OCI-LY3 (cell line): ENCODE data around the gene VPS35.

Experiments used
- H2AFZ ChIP-seq: fragments of 200-600, 300-600 bp; shearing (Covaris generic); 2 replicates; pipeline ENCODE4 v1.6.0; 2014; ENCODE audit warnings: antibody characterized with exemption, low read depth, low read length
- H3K27ac ChIP-seq: fragments of 200-600, 300-600 bp; sonication (generic); 2 replicates; pipeline ENCODE4 v1.5.1; 2014; ENCODE audit warnings: mild to moderate bottlenecking, low read length, moderate library complexity, mixed read lengths
- H3K27me3 ChIP-seq: fragments of 200-600, 300-600 bp; sonication (generic); 2 replicates; pipeline ENCODE4 v1.6.1; 2014; ENCODE audit warnings: low read depth, low read length, mixed read lengths
- H3K36me3 ChIP-seq: fragments of 200-600, 300-600 bp; sonication (generic); replicated peaks from 2 replicates; pipeline ENCODE3; 2014; ENCODE audit warnings: low read depth, low read length, mixed read lengths
- H3K4me1 ChIP-seq: fragments of 300-600, 200-600 bp; sonication (generic); 2 replicates; pipeline ENCODE4 v1.6.1; 2014; ENCODE audit warnings: low read length, mixed read lengths
- H3K4me2 ChIP-seq: fragments of 200-600, 300-600 bp; sonication (generic); 2 replicates; pipeline ENCODE4 v1.6.1; 2014; ENCODE audit warnings: low read length, mixed read lengths
- H3K4me3 ChIP-seq: fragments of 300-600, 200-600 bp; sonication (generic); 2 replicates; pipeline ENCODE4 v1.5.1; 2014; ENCODE audit warnings: antibody characterized with exemption, mild to moderate bottlenecking, low read length, moderate library complexity
- H3K79me2 ChIP-seq: fragments of 300-600, 200-600 bp; shearing (Covaris generic); 2 replicates; pipeline ENCODE4 v1.6.1; 2014; ENCODE audit warnings: mild to moderate bottlenecking, low read length, mixed read lengths
- H3K9ac ChIP-seq: fragments of 300-600, 200-600 bp; shearing (Covaris generic); 2 replicates; pipeline ENCODE4 v1.6.0; 2014; ENCODE audit warnings: mild to moderate bottlenecking, low read length, moderate library complexity
- H3K9me3 ChIP-seq: fragments of 200-600, 300-600 bp; shearing (Covaris generic); 2 replicates; pipeline ENCODE4 v1.6.1; 2014; ENCODE audit warnings: low read length, mixed read lengths; ENCODE audit not compliant: insufficient read depth
- H4K20me1 ChIP-seq: fragments of 200-600, 300-600 bp; sonication (generic); 2 replicates; pipeline ENCODE4 v1.6.1; 2016; ENCODE audit warnings: low read length, mixed read lengths; ENCODE audit not compliant: insufficient read depth
- CTCF ChIP-seq: fragments of 200-600, 300-600 bp; sonication (generic); IDR thresholded peaks from 2 replicates; pipeline ENCODE4 v1.5.1; 2014; ENCODE audit warnings: antibody characterized with exemption, low read length, low read depth
- EZH2phosphoT487 ChIP-seq: fragments of 200-600 bp; shearing (Covaris generic); IDR thresholded peaks from 2 replicates; pipeline ENCODE4 v1.6.1; 2018; ENCODE audit warnings: antibody characterized with exemption, mixed run types, low read depth

Gene VPS35

GRCh38 chr16:46689365-46690280, 645 bp upstream of the VPS35 start, which contains the start of gene ORC6:
Gene ORC6 (plus strand): TSS chr16:46689659. CDS start chr16:46689706, 47 bp downstream.
- Histone ChIP-seq H3K27me3 (no peaks in the 10 kb centered on the region), H3K4me3 (peak within 1 kb of the TSS; percentile 83), H3K27ac (peak within 1 kb of the TSS; percentile 79), H2AFZ (peak within 1 kb of the TSS; percentile 73; the same call in 1 of the 2 replicates), H3K4me1 (peaks cover 31% of the 10 kb centered on the region), H3K4me2 (peak within 1 kb of the TSS; percentile 87), H3K36me3 (peaks cover 22% of the 10 kb centered on the region), H4K20me1 (peaks cover 42% of the 10 kb centered on the region), H3K9ac (peak within 1 kb of the TSS; percentile 86), H3K79me2 (peaks cover 74% of the 10 kb centered on the region), H3K9me3 (no peaks in the 10 kb centered on the region)
- TF ChIP-seq EZH2phosphoT487 (no peak), CTCF (peak; percentile 57)

GRCh38 chr16:46688101-46688653, 801 bp downstream of the VPS35 start:
- Histone ChIP-seq H3K4me2 (peak overlapping the region; percentile 66), H3K4me1 (peaks cover 31% of the 10 kb centered on the region), H3K4me3 (peak overlapping the region; percentile 83), H2AFZ (peak overlapping the region; percentile 73; the same call in 1 of the 2 replicates), H3K36me3 (peaks cover 16% of the 10 kb centered on the region), H3K27me3 (no peaks in the 10 kb centered on the region), H3K79me2 (peaks cover 88% of the 10 kb centered on the region), H3K9ac (peak overlapping the region; percentile 65), H4K20me1 (peaks cover 50% of the 10 kb centered on the region), H3K9me3 (no peaks in the 10 kb centered on the region), H3K27ac (peak overlapping the region; percentile 45)
- TF ChIP-seq CTCF (peak; percentile 17; the same call in 1 of the 2 replicates), EZH2phosphoT487 (no peak)

- peaks cover 50% of the 10 kb centered on the region for H4K20me1 ChIP-seq
Measured at GRCh38 chr16:46687486-46687885, 1.5 kb downstream of the VPS35 start.

More at GRCh38 chr16:46687486-46687885, 1.5 kb downstream of the VPS35 start:
- Histone ChIP-seq H3K4me1 (peaks cover 31% of the 10 kb centered on the region), H3K79me2 (peaks cover 89% of the 10 kb centered on the region), H3K4me3 (peak overlapping the region; percentile 83), H3K36me3 (peaks cover 11% of the 10 kb centered on the region), H2AFZ (no peak overlapping the region), H3K9ac (peak overlapping the region; percentile 65; the same call in 1 of the 2 replicates), H3K27me3 (no peaks in the 10 kb centered on the region), H3K4me2 (peak overlapping the region; percentile 66), H3K9me3 (no peaks in the 10 kb centered on the region), H3K27ac (no peak overlapping the region)
- no peak for TF ChIP-seq CTCF
- no peak for TF ChIP-seq EZH2phosphoT487
